ENCODE measurements around the gene OTX2. TPM values are rescaled to one million over a fixed set of nuclear protein-coding genes. Genes with fewer than 3 reads are reported as not detected.

The OTX2 gene
- total RNA-seq, 2 experiments from 2014 or later: not detected

- no peak overlapping the region for H3K4me3 ChIP-seq (ENCODE audit: low read depth, low read length, poor library complexity, severe bottlenecking)
- no peaks in the 10 kb centered on the region for H3K9me3 ChIP-seq (ENCODE audit: low read length)
- no TSS peak for BruUV-seq (replicated peaks)
- H3K27ac ChIP-seq (ENCODE audit: low read depth, low read length, poor library complexity, severe bottlenecking): no peak overlapping the region
- no peak overlapping the region for H2AFZ ChIP-seq (ENCODE audit: low read length)
- no peak for DNase-seq (ENCODE audit: low spot score)
- TF ChIP-seq EZH2phosphoT487 (IDR thresholded peaks at IDR 0.05; ENCODE audit: borderline replicate concordance, low read depth, low read length) (no peak), CTCF (conservative IDR thresholded peaks at IDR 0.05; ENCODE audit: low read length) (no peak)
- H3K79me2 ChIP-seq (ENCODE audit: insufficient read depth, low read depth, low read length): no peaks in the 10 kb centered on the region
- H3K4me1 ChIP-seq (ENCODE audit: insufficient read depth, low read length, poor library complexity, severe bottlenecking): no peaks in the 10 kb centered on the region
- no peaks in the 10 kb centered on the region for H4K20me1 ChIP-seq (ENCODE audit: insufficient read depth, low read length)
- no peaks in the 10 kb centered on the region for H3K36me3 ChIP-seq (ENCODE audit: insufficient read depth, low read length)
- ChIA-PET CTCF (ENCODE audit: unreplicated experiment) (no interaction called here), POLR2A (interaction anchor here (0.6 kb wide), 1 partner anchor 22 kb away, joined by 5 read pairs; no protein-coding TSS in a partner anchor)
- H3K9me2 ChIP-seq (ENCODE audit: insufficient read depth, low read length): no peaks in the 10 kb centered on the region
- H3K4me2 ChIP-seq (ENCODE audit: low read length): no peak overlapping the region
- intact Hi-C loops (cut with micrococcal nuclease; ENCODE audit: unreplicated experiment): no loop called here
Measured at GRCh38 chr14:56811593-56812363, 1.5 kb upstream of the OTX2 start.

- CTCF ChIA-PET (ENCODE audit: unreplicated experiment): no interaction called here
- POLR2A ChIA-PET: no interaction called here
- intact Hi-C loops (cut with micrococcal nuclease; ENCODE audit: unreplicated experiment): no loop called here
- H3K4me1 ChIP-seq (ENCODE audit: insufficient read depth, low read length, poor library complexity, severe bottlenecking): no peaks in the 10 kb centered on the region
- no peak for DNase-seq (ENCODE audit: low spot score)
- no peaks in the 10 kb centered on the region for H3K9me3 ChIP-seq (ENCODE audit: low read length)
- no peak overlapping the region for H2AFZ ChIP-seq (ENCODE audit: low read length)
- no peaks in the 10 kb centered on the region for H3K36me3 ChIP-seq (ENCODE audit: insufficient read depth, low read length)
- TF ChIP-seq EZH2phosphoT487 (IDR thresholded peaks at IDR 0.05; ENCODE audit: borderline replicate concordance, low read depth, low read length) (no peak), CTCF (conservative IDR thresholded peaks at IDR 0.05; ENCODE audit: low read length) (no peak)
- no peaks in the 10 kb centered on the region for H3K9me2 ChIP-seq (ENCODE audit: insufficient read depth, low read length)
- no peak overlapping the region for H3K27ac ChIP-seq (ENCODE audit: low read depth, low read length, poor library complexity, severe bottlenecking)
- no peak overlapping the region for H3K4me3 ChIP-seq (ENCODE audit: low read depth, low read length, poor library complexity, severe bottlenecking)
- H4K20me1 ChIP-seq (ENCODE audit: insufficient read depth, low read length): no peaks in the 10 kb centered on the region
- no peaks in the 10 kb centered on the region for H3K79me2 ChIP-seq (ENCODE audit: insufficient read depth, low read depth, low read length)
- no peak overlapping the region for H3K4me2 ChIP-seq (ENCODE audit: low read length)
- no TSS peak for BruUV-seq (replicated peaks)
Measured at GRCh38 chr14:56810836-56811592, 735 bp upstream of the OTX2 start.
